Suppressor macrophage treated with lipopolysaccharide for 1 hour (primary cell): ENCODE results near the gene MAP2K3.

Experiments used
- DNase-seq, 3 donors: peaks; one replicate each; pipeline ENCODE4 v3.0.0-alpha.2; 2020 to 2022

MAP2K3 gene

DNA sequence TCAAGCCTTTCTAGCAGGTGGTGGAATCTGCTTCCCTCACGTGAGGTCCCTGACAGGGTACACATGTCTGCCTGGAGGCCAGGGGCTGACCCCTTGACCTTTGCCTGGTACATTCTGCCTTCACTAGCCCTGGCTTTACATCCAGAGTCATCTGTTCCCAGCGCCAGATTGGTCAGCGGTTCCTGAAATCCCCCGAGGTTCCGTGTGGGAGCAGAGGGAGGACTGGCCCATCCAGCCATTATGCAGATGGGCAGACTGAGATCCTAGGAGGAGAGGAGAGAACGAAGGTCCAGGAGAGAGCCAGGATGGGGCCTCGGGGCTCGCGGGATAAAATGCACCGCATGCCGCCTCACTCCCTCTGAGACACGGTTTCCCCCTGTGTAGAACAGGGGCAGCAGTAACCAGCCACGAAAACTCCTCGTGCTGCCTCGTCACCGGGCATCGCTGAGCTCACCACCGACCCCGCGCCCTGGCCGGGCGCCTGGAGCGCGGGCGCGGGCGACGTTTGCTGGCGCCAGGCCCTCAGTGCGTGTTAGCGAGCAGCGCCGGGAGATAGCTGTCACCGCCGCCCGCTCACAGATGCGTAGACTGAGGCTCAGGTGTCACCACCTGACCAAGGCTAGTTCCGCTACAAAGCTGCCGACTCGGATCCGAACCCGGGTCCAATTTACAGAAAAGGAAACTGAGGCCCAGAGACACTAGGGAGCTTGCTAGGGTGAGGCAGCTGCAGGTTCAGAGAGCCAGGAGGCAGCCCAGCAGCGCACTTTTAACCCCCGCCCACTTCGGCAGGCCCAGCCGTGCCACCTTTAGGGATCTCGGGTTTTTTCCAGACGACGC lies 811 bp upstream of the MAP2K3 start:
- peak; percentile 84 to 87 (median 86) for DNase-seq

- DNase-seq, result peak; percentile 88 to 95 (median 94)
Measured at GRCh38 chr17:21285164-21286065, 904 bp downstream of the MAP2K3 start.

- peak; percentile 93 to 95 (median 93) for DNase-seq
Measured at GRCh38 chr17:21286066-21286770, 1.7 kb downstream of the MAP2K3 start.

DNA sequence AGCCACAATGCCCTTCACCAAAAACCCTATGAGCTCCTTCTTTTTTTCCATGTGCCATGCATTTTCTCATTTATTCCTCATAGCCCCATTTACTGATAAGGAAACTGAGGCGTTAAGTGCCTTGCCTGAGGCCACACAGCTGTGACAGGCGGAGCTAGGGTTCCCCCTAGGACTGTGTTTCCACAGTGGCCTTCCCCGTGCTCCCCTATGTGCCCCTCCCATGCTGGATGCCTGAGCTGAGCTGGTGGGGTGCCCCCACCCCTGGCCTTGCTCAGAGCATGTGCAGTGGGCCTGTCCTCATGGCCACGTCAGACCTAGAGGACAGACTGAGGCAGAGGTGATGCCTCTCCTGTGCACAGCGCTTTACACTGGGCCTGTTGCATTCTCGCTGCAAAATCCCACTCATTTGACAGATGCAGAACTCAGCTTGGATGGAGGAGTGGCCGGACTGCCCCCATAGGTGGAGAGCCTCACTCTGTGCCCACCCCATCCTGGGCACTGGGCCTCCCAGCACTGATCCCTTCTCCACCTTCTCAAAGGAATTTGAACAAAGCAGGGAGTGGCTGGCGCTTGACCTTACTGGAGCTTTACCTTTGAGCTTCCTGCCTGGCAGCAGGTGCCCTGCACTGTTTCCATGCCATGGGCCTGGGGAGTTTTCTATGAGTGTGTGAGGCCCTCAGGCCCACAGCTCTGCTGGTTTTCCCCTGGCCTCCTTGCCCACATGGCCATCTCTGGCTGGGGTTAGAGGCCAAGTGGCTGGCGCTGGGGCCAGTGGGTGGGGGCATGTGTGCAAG lies 2.6 kb downstream of the MAP2K3 start:
- DNase-seq, result peak in 2 of 3 donors; percentile 37 to 64

GRCh38 chr17:21287703-21288449 lies 3.4 kb downstream of the MAP2K3 start:
- DNase-seq, result peak; percentile 98 to 99 (median 99)

- DNase-seq, result peak in 1 of 3 donors; percentile 34
Measured at GRCh38 chr17:21288571-21289017, 4.1 kb downstream of the MAP2K3 start.

DNA sequence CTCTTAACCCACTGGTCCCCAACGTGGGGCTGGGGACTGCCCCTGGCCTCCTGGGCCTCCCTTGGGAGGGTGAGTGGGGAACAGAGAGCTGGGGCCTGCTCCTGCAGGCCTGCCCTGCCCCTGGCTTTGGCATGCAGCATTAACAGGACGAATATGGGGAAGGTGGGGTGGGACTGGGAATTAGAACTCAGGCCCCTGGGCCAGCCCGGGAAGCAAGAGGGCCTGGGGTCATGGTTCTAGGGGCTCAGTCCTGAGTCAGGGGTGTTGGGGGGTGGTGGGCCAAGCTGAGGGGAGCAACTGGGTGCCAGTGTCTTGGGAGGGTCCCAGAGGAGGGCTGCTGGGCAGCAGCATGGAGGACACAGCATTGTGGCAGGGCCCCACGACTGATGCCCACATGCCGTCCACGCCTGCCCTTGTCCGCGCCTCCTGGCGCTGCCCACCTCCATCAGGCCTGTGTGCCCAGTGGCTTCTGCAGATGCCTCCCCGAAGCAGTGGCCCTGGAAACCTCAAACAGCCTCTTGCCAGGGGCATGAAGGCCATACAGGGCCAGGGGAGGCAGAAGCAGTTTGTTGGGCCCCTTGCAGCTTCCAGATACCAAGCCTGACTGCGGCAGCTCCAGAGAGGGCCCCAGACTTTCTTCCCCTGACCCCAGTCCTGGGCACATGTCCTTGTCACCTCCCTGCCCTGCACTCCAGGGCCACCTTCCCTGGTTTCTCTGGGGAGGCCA lies 4.8 kb downstream of the MAP2K3 start:
- no peak for DNase-seq

DNA sequence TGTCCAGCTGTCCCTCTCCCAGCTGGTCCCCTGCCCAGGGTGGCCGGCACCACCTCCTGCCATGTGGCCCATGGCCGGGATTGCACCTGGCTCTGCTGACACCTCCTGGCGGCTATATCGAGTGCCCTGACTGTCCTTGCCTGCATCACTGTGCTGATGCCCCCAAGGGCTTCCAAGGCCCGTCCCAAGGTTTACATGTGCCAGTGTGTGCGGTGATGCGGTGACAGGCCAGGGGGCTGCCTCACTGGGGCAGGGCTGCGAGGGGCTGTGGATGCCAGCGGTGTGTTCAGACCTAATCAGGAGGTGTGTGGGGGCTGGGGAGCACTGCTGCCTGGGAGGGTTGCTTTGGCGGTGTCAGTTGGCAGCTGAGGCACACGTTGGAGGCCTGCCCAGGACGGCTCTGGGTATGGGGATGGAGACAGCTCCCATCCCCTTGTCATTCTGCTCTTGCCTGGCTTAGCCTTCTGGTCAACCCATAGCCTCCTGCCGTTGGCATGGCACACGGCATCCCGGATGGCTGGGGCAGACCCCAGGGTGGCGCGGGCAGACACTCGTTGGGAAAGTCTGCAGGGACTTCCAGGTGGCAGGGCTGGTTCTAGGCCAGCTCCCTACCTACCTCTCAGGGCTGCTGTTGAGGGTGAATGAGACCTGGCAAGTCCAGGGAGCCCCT lies 5.5 kb downstream of the MAP2K3 start:
- no peak for DNase-seq

GRCh38 chr17:21291357-21291756 lies 6.8 kb downstream of the MAP2K3 start:
- DNase-seq, result no peak

- no peak for DNase-seq
Measured at GRCh38 chr17:21291862-21292261, 7.4 kb downstream of the MAP2K3 start.

DNA sequence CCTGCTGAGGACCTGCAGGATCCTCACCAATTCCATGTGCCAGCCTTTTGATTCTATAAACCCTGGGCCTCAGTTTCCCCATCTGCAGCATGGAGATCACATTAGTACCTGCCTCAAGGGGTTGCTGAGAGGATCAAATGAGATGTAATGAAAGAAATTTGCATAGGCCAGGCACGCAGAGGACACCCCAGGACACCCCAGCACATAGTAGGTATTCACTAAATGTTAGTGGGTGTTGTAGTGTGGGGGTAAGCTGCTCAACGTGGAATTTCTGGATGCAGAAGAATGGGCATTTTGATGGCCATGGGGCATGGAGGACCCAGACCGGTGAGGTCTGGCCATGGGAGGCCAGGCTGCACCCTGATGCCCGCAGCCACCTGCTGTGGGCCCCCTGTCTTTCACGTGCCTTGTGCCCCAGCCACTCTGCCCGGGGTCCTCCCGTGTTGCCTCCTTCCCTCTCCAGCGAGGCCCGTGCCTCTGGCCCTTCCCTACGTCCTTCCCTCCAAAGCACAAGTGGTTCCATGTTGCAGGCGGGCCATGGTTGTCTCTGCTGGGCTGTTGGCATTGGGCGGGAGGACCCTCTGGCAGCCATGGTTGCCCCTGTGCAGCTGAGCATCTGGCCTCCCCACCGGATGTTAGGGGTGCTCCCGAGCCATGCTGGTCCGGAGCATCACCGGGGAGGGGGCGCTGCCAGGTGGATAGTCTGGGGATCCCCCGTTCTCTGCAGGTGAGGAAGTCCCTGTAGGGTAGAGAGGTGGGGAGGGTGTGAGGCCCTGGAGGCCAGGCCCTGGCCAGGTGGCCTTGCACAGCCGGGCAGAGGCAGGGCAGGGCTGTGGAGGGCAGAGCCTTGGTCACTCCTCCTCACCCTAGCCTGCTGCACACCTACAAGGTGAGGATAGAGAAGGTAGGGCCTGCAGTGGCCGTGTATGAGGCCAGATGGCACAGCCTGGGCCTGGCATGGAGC lies 8.6 kb downstream of the MAP2K3 start:
- DNase-seq, result no peak

DNA sequence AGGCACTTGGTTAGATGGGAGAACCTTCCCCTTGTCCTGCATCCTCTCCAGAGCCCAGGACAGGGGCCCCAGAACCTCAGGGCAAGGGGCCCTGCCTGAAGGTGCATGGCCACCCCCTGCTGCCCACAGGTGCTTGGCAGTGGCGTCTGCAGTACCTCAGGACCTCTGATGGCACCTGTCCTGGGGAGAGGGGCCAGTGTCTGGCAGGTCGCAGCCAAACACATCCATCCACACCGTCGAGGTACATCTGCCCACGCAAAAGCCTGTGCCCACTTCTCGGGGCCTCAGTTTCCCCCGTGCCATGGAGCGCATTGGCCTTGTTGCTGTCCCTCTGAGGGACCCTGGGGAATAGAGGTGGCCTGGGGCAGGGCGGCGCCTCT lies 9.3 kb downstream of the MAP2K3 start:
- DNase-seq, result no peak

DNA sequence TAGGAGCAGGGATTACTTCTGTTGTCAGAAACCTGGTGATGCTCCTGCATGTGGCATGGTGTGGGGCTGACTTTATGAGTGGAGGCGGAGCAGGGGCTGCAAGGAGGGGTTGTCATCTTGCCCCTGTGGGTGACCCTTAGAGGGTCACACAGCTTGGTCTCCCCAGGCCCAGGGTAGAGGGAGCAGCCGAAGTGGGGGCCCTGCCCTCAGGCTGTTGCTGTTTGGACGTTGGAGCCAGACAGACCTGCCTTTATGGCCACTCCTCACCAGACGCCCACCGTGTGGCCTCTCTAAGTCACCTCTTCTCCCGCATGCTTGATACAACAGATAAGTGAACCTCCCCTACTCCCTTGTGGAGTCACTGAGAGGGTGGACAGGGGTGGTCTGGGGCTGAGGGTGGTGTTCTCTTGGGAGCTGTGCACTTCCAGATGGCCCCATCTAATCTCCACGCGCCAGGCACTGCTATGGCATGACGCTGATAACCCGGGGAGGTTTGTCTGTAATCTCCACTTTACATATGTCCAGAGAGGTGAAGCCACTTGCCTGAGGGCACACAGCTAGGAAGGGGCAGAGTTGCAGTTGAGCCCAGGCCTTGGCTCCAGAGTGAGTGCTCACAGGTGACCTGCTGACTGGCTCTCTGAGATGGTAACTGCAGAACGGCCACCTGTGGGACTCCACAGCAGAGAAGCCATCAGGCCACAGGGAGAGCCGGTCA lies 10.0 kb downstream of the MAP2K3 start:
- no peak for DNase-seq

GRCh38 chr17:21295036-21295952 lies 10.8 kb downstream of the MAP2K3 start:
- DNase-seq, result no peak

DNA sequence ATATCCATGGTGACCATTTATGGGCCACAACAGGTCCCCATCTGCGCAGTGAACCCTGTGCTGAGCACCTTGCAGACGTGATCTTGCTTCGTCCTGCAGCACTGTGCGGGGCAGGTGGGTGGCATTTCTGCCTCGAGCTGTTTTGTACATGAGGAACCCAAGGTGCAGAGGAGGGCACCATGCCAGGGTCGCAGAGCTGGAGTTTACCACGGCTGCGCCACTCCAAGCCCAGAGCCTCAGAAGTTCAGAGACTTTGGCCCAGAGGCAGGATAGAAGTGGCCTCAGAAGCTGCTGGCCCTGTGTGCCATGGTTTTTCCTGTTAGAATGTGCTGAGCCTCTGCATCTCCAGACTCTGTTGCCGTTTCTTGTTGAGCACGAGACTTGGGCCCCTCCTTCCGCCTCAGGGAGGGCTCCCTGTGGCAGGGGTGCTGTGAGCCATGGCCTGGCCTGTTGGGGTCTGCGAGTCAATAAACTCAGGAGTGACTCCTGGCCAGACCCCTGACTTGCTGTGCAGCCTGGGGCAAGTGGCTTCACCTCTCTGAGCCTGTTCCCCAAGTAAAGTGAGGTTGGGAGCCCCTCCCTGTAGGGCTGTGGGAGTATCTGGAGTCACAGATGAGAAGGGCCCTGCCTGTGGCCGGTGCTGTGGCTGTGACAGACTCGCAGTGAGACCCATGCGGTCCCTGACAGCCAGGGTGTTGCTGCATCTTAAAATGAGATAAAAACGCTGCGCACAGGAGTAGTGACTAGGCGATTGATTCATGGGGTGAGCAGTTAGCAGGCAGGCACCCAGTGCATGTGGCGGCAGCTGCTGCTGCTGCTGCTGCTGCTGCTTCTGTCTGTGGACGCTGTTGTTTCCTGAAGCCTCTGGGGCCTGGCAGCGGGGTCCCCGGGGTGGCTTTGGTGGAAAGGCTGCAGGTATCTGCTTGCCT lies 11.8 kb downstream of the MAP2K3 start:
- DNase-seq, result no peak

GRCh38 chr17:21297026-21297520 lies 12.6 kb downstream of the MAP2K3 start:
- DNase-seq, result no peak
